Measurements from ENCODE around the gene EWSR1.

GRCh38 chr22:29230972-29231875 is 36.8 kb upstream of the EWSR1 start:
- TF ChIP-seq CTCF (IDR thresholded peaks at IDR 0.05) (no peak), EZH2 (IDR thresholded peaks at IDR 0.05; ENCODE audit: borderline replicate concordance, insufficient read depth, low read depth, low read length, poor library complexity, severe bottlenecking) (no peak)

All from B cell (primary cell).